ENCODE measurements around the gene KCNQ2.

Gene KCNQ2

DNA sequence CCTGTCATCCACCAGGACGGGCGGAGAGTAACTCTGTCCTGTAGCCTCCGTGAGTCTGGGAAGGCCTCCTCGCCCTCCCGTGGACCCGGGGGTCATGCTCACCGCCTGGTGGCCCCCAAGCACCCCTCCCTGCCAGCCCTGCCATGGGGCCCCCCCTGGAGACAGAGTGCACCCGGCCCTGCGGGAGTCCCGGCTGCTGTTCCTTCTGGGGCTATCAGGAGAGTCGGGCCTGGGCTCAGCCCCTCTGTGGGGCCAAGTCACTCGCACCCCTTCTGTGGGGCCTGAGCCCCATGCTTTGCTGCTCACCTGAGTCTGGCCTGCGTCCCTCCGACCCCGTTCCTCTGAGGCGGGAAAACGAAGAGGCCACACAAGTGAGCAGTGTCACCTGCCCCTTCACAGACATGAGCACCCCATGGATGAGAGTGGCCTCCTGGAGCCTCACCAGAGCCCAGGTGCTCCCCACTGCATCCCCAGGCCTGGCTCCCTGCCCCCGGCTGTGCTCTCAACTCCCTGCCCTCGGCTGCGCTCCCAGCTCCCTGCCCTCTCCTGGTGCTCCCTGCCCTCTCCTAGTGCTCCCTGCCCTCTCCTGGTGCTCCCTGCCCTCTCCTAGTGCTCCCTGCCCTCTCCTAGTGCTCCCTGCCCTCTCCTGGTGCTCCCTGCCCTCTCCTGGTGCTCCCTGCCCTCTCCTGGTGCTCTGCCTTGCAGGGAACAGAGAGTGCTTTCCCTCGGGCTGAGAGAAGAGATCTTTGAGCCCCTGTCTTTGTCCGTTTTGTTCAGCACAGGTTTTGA, 106.7 kb downstream of the KCNQ2 start:
- DNase-seq, result no peak

DNA sequence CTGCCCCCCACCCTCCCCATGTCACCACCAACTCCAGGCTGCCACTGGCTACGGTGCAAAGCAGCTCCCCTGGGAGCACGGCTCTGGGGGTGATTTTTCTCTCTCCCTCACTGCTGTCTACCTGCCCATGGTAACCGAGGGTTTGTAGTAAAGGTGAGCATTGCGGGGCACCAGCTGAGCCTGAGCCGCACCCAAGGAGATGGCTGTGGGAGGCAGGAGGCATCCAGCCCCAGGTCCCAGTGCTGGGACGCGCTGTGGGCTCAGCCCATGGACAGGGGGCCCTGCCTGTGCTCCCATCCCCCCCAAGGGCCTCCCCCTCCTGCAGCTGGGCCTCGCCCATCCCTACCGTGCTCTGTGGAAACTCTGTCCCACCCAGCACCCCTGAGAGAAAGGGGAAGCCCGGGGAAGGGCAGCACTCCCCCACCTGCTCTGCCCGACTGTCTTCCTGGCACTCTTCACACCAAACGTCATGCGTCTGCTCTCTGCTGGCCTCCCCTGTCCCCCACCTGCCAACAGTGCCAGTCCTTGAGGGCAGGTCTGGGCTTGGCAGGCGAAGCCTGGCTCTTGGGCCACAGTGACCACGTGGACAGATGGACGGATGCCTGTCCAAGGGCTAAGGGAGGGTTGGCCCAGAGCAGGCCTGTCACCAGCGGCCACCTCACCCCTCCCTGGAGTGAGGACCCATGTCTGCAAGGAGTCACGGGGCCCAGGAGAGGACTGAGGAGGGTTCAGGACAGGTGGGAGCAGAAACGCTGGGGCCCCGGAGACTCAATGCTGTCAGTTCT, 107.5 kb downstream of the KCNQ2 start:
- no peak for DNase-seq

DNA sequence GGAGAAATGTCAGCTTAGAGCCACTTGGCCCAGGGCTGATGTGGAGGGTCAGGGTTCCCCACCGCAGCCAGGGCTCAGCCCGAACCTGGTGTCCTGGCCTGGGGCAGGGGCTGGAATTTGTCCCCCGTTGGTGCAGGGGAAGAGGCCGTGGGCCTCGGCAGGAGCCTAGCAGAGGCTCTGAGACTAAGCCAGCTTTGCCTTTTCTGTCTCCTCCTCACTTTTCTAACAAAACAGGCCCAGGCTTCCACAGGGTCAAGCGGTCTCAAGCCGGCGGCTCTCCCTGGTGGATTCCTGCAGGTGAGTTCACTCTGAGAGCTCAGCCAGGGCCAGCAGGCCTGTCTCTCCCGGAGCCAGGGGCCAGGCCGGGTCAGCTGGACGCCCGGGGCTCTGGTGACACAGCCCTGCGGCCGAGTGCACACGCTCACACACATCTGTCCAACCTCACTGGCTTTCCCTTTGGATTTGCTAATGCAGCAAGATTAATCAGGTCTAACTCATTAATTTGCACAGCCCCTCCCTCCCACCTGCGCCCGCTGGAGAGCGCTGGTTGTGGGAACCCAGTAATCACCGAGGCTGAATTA, 108.4 kb downstream of the KCNQ2 start:
- DNase-seq, result no peak

DNA sequence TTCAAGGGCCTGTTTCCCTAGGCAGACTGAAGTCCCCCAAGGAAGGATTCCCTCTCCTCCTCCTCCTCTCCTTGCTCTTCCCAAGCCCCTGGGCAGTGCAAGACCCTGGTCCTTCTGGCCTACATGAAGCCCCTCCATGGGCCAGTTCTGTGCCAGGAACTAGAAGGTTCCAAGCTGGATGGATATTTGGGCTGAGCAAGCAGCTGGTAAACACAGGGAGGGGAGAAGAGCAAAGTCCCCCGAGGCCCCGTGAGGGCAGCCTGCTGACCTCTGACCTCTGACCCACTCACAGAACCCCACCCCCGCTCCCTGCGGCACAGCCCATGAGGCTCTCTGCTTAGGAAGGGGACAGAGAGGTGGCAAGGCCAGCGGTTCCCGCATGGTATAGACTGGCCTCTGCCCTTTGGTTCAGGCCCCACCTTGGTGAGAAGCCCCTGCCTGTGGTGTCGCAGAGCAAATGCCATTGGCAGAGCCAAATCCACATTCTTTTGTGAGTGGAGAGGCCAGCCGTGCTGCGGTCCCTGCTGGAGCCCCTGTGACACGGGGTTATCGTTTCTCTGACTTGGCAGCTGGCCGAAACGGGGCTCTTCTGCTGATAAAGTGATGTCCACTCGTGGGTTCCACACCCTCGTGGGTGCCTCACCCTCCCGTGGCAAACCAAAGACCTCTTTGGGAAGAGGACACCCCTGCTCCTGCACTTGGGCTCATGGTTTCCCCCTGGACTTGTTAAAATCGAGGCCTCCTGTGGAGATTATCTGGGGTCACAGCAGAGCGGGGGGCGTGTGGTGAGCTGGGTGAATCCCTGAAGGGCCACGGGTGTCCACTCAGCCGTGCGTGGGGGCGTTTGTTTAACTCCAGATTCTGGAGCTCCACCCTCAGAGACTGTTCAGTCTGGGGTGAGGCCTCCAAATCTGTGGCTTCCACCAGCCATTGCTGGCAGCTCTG, 109.2 kb downstream of the KCNQ2 start:
- no peak for DNase-seq

GRCh38 chr20:63362436-63363009, 109.9 kb downstream of the KCNQ2 start:
- no peak for DNase-seq

DNA sequence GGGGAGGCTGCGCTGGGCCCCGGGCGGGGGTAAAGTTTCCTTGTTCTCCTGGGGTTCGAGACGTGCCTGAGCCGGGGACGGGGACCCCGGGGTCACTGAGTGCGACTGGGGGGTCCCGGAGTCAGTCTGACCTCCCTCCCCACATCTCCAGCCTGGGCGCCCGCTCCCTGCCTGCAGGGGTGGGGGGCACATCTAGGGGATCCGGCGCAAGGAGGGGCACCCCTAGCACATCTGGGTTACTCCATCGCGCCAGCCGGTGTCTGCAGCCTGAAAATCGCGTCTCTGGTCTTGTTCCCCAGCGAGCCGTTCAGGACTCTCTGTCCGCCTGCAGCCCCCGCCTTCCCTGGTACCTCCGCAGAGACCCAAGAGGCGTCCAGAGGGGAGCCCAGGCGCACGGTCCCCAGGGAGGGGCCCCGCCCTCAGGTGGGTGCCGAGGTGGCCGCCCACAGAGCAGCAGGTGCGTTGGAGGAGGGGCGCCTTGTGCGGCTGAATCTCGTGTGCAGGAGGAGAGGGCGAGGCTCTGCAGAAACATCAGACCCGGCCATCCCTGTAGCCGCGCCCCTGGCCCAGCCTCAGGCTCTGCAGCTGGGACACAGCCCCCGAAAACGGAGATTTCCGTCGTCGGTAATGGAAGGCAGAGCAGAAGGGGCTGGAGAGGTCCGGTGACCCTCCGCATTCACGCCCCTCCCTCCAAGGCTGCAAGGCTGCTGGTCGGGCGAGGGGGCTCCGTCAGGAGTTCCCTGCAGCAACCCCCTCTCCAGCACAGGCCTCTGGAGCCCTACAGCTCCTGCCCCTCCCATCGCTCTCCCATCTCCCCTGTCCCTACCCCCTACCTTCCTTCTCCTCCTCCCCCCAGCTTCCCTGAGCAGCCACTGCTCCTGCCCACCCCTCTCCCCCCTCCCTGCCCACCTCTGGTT, 110.7 kb downstream of the KCNQ2 start:
- no peak for DNase-seq

DNA sequence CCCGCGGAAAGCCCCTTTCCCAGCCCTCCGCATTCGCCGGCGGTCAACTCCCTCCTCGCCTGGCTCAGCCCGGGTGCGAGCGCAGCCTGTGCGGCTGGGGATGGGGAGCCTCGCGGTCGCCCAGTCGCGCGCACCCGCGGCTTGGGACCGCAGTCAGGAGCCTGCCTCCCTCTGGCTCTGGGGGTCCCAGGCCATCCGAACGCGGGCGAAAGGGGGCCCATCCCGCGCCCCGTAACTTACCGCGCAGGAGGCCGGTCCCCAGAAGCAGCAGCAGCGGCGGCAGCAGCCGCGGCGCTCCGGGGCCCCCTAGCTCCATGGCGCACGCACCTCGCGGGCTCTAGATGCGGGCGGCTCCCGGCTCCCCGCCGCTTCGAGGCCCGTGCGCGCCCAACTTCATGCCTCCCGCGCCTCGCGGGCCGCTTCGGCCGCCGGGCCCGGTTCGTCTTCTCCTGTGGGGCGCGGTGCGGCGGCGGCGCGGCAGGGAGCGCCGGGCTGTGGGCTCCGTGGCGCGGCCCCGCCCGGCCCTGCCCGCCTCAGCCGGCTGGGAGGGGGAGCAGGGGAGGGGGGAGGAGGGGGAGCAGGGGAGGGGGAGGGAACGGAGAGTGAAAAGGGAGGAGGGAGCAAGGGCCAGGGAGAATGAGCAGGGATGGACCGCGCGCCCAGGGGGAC, 111.5 kb downstream of the KCNQ2 start, which contains the start of gene CHRNA4:
CHRNA4 (minus strand) TSS at position 500 of the 669 bp plus-strand sequence; CDS start at position 316, 184 bp downstream.
- no peak for DNase-seq

DNA sequence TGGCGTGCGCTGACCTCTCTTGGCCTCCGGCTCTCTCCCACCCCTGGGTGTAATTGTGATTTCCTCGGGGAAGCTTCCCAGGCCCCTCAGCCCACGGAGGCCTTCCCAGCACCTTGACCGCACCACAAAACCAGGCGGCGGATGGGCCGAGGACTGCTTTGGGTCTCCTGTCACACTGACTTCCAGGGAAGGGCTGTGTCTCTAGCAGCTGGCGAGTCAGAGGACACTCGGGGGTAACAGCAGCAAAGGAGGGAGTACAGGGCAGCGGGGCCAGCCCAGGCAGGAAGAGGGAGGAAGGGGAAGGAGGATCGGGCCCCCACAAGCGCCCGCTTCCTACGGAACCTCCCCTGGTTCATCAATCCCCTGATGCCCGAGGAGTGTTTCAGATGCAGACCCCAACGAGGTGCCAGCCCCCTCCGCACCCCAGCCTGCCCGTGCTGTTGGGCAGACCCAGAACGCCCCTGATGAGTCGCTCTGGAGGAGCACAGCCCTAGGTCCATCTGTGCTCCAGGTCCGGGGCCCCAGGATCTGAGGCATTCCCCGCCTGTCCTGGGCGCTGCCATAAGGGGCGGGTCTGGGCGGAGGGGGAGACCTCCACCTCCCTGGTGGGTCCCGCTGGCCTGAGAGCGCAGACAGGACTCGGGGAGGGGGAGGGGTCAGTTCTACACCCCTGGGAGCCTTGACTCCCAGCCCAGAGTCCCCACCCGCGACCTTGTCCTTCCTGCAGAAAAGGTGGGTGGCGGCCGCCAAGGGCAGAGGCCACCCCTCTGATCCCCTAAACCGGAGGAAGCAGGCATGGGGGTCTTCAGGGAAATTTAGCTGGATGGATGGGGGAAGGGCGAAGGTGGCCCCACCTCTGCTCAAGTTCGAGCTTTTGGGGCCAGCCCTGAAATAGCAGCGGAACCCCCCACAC, 112.3 kb downstream of the KCNQ2 start:
- no peak for DNase-seq

GRCh38 chr20:63359164-63359934, 113.1 kb downstream of the KCNQ2 start:
- no peak for DNase-seq

- peak; percentile 11 for DNase-seq
These were observed 114.2 kb downstream of the KCNQ2 start for GRCh38 chr20:63357921-63358905.

DNA sequence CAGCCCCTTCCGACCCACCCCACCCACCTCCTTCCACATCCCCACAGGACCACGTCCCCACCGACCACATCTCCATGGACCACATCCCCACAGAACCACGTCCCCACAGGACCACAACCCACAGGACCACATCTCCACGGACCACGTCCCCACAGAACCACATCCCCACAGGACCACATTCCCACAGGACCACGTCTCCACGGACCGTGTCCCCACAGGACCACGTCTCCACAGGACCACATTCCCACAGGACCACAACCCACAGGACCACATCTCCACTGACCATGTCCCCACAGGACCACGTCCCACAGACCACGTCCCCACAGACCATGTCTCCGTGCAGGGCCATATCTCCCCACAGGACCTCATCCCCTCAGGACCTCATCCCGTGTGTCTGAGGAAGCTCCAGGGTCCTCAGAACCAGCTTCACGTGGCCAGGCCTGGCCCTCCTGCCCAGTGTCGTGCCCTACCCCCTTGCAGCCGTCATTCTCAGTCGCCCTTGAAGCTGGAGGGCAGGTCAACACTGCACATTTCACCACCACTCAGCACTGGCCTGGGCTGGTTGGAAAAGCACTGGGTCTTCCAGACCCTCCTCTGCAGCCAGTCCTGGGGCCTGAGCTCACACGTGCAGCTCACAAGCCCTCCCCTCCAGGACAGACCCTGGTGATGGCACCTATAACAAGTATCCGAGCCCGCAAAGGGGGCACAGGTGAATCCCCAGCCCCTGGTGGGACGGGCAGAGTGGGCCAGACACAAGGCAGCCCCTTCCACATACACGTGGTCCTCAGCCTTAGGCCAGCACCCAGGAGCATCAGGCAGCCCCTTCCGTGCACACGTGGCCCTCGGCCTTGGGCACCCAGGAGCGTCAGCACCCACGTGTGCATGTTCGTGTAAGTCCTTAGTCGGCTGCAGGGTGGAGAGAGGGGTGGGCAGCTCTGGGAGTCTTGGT, 115.2 kb downstream of the KCNQ2 start:
- no peak for DNase-seq

DNA sequence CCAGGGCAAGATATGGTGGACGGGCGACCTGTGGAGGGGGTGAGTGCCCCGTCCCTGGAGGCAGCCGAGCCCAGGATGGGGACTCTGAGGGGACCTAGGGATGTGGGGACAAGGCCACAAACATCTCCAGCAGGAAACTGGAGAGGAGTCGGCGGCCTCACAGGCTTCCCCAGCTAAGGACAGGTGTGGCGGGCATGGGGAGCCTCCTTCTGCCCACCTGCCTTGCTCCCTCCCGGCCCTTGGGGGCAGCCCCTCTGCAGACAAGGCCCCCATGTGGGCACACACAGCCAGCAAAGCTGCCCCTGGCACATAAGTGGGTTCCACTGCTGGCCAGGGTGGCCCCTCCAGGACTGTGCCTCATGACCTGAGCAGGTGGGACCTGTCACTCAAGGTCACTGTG, 115.9 kb downstream of the KCNQ2 start:
- no peak for DNase-seq

GRCh38 chr20:63355781-63356295, 116.6 kb downstream of the KCNQ2 start:
- DNase-seq, result no peak

GRCh38 chr20:63354636-63355350, 117.7 kb downstream of the KCNQ2 start:
- DNase-seq, result no peak

- no peak for DNase-seq
These were observed 119.6 kb downstream of the KCNQ2 start for GRCh38 chr20:63352811-63353221.
